ENCODE results near the gene MAGOHB.
"Not testable (repeated sequence)": the region's sequence is repeated elsewhere in the genome, so short reads cannot be mapped to it uniquely, and the experiment has no call there.

The MAGOHB gene

GRCh38 chr12:10613349-10614055 is at the start of gene MAGOHB:
Gene MAGOHB (minus strand): TSS chr12:10613609. CDS start chr12:10613532, 77 bp downstream.
- DNase-seq: peak; percentile 99

GRCh38 chr12:10661338-10661737 is 47.9 kb upstream of the MAGOHB start:
- no peak for DNase-seq

GRCh38 chr12:10654003-10654402 is 40.6 kb upstream of the MAGOHB start:
- DNase-seq: no peak

GRCh38 chr12:10652192-10652591 is 38.8 kb upstream of the MAGOHB start:
- no peak for DNase-seq

GRCh38 chr12:10646576-10646975 is 33.2 kb upstream of the MAGOHB start:
- DNase-seq: not testable (repeated sequence)

GRCh38 chr12:10645910-10646309 is 32.5 kb upstream of the MAGOHB start:
- DNase-seq: no peak

GRCh38 chr12:10641735-10642500 is 28.5 kb upstream of the MAGOHB start:
- DNase-seq: no peak

- DNase-seq: no peak
Observed at GRCh38 chr12:10638728-10639127, 25.3 kb upstream of the MAGOHB start.

GRCh38 chr12:10636611-10637010 is 23.2 kb upstream of the MAGOHB start:
- no peak for DNase-seq

- no peak for DNase-seq
Observed at GRCh38 chr12:10636124-10636523, 22.7 kb upstream of the MAGOHB start.

- DNase-seq: no peak
Observed at GRCh38 chr12:10635306-10635705, 21.9 kb upstream of the MAGOHB start.

- DNase-seq: no peak
Observed at GRCh38 chr12:10634427-10634826, 21.0 kb upstream of the MAGOHB start.

- DNase-seq: no peak
Observed at GRCh38 chr12:10633541-10633940, 20.1 kb upstream of the MAGOHB start.

- no peak for DNase-seq
Observed at GRCh38 chr12:10632226-10632625, 18.8 kb upstream of the MAGOHB start.

- no peak for DNase-seq
Observed at GRCh38 chr12:10624605-10625004, 11.2 kb upstream of the MAGOHB start.

- DNase-seq: no peak
Observed at GRCh38 chr12:10623131-10623530, 9.7 kb upstream of the MAGOHB start.

GRCh38 chr12:10621278-10621677 is 7.9 kb upstream of the MAGOHB start:
- no peak for DNase-seq

GRCh38 chr12:10620078-10620779 is 6.8 kb upstream of the MAGOHB start:
- DNase-seq: no peak

- no peak for DNase-seq
Observed at GRCh38 chr12:10618338-10618987, 5.1 kb upstream of the MAGOHB start.

- no peak for DNase-seq
Observed at GRCh38 chr12:10617863-10618262, 4.5 kb upstream of the MAGOHB start.

- no peak for DNase-seq
Observed at GRCh38 chr12:10615532-10615931, 2.1 kb upstream of the MAGOHB start.

- DNase-seq: no peak
Observed at GRCh38 chr12:10614056-10614370, 604 bp upstream of the MAGOHB start.

GRCh38 chr12:10612984-10613348 is 443 bp downstream of the MAGOHB start:
- DNase-seq: no peak

GRCh38 chr12:10612110-10612509 is 1.3 kb downstream of the MAGOHB start:
- DNase-seq: no peak

Data from stimulated activated CD4-positive, alpha-beta T cell treated with anti-CD3 and anti-CD28 coated beads, Interleukin-4, amount 100 ng/mL, for 1 hour (primary cell).